T47D (cell line): ENCODE data around the gene RINL.
"Not testable (repeated sequence)": the region's sequence is repeated elsewhere in the genome, so short reads cannot be mapped to it uniquely, and the experiment has no call there.

Source experiments
- DNase-seq, 2 experiments: peaks; one replicate each; pipeline versions ENCODE4 v3.0.0 to v3.0.0-alpha.2; 2011 to 2012; ENCODE audit warnings: low read depth in 1 of 2, low spot score in 1 of 2
- JUND ChIP-seq: IDR thresholded peaks from 2 replicates; pipeline ENCODE4 v1.6.1; 2012; ENCODE audit warnings: low read depth
- in situ Hi-C: cut with HindIII; loops from 2 replicates; pipeline ENCODE4 v1.10.0; 2016; ENCODE audit warnings: low sequenced_read_pairs, low pct_unique_long_range_greater_than_20kb

Gene RINL

GRCh38 chr19:38839816-38840582 lies 38.1 kb downstream of the RINL start:
- in situ Hi-C loops = no loop called here
- TF ChIP-seq JUND = no peak
- DNase-seq = no peak

DNA sequence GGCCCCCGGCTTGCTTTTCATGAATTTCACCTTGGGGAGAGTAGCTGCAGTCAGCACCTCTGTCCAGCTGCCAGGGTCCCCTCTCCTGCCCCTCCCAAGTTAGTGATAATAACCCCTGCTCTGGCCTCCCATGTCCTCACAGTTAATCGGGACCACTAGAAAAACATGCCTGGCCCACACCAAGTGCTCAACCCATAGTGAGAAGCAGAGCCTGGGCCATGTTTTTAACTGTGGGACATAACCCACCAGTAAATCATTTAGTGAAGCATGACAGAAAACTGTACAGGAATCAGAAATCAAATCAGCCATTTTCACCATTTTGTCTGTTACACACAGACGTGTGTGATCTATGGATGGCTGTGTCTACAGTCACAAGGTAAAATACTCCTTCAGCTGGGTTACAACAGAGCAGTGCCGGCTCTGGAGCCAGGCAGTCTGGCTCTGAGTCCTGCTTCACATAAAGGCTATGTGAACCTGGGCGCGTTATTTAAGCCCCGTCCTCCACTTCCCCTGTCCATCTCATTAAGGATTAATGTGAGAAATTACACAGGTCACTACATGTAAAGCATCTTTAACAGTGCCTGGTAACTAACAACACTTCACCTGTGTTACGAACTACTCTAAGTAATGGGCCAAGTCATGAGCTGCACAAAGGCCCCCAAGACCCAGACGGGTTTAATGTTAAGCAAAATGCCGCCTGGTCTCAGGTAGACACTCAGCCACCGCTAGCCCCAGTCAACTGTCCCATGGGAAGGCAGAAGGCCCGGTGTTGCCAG lies 38.9 kb downstream of the RINL start:
- no peak for TF ChIP-seq JUND
- DNase-seq = no peak
- in situ Hi-C loops = no loop called here

DNA sequence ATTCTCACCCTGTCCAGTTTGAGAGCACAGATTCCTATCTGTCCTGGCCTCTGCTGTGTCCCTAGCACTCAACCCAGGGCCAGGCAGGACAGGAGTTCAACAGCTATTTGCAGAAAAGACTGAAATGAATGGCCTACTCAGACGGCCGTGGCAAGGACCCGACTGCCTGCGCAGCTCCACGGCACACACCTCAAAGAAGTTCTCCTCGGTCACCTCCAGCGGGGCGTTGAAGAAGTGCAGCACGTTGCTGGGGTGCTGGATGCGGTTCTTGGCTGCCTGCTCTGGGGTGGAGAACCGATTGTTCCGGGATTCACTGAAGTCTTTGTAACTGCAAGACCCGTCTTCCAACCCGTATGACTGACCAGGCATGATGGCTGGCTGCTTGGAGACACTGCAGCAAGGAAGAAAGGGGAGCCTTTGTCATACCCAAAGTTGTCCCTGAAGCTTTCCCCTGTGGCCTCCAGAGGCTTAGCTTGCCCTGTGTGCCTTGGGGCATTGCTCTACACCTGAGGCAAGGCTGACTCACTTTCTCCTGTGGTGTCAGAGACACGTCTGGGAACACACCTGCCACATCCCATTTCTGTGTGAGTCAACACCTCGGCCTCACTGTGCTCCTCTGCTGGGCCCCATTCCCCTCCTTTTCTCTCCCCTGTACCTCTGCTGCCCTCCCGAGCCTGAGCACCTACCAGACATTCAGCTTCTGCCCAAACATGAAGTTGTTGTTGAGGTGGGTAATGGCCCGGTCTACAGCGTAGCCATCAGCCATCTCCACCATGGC lies 39.7 kb downstream of the RINL start:
- no peak for TF ChIP-seq JUND
- peak in 1 of 2 experiments; percentile 68 for DNase-seq
- in situ Hi-C loops = no loop called here

DNA sequence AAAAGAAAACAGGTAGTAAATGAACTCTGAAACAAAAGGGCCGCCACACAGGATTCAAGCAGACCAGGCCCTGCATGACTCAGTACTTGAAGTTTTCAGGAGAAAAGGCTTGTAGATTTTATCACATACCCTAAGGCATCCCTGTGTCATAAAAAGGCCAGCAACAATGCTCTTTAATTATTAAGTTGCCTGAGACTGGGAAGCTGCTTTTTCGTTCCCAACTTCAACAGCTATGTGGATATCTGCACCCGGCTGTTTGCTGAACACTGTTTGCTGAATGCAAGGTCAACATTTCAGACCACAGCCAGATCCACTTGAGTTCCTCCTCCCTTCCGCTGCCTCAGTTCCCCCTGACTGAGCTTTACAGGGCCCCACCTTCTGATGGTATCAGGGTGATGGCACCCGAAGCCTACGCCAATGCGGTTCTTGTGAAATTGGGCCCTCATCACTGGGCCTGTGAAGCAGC lies 40.4 kb downstream of the RINL start:
- TF ChIP-seq JUND = peak; percentile 71
- DNase-seq = peak; percentile 50 to 97
- in situ Hi-C loops = no loop called here

DNA sequence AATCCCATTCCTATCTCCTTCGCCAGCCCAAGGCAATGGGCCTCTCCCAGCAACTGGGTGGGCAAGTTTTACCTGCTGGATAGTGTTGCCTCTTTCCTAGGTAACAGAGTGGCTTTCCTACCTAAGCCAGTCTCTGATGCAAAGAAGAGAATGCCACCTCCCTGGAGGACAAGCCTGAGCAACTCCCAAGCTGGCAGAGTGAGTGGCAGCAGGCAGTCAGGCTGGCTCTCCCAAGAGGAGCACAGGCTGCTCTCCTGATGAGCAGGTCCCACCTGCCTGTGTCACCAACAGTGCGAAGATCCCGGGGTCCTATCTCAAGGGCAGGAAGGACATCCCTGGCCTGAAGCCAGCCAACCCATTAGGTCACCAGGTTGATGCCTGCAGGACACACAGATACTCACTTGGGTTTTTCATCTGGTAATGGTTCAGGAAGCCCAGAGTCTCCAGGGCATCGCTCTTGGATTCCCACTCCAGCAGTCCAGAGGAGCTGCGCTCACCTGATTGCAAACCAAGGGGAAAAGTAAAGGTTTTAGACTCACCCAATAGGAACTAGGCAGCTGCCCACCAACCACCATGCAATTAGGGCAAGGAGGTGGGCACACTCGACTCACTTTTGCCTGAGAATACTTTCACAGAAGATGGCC lies 41.0 kb downstream of the RINL start:
- in situ Hi-C loops = no loop called here
- no peak for TF ChIP-seq JUND
- DNase-seq = peak in 1 of 2 experiments; percentile 66

DNA sequence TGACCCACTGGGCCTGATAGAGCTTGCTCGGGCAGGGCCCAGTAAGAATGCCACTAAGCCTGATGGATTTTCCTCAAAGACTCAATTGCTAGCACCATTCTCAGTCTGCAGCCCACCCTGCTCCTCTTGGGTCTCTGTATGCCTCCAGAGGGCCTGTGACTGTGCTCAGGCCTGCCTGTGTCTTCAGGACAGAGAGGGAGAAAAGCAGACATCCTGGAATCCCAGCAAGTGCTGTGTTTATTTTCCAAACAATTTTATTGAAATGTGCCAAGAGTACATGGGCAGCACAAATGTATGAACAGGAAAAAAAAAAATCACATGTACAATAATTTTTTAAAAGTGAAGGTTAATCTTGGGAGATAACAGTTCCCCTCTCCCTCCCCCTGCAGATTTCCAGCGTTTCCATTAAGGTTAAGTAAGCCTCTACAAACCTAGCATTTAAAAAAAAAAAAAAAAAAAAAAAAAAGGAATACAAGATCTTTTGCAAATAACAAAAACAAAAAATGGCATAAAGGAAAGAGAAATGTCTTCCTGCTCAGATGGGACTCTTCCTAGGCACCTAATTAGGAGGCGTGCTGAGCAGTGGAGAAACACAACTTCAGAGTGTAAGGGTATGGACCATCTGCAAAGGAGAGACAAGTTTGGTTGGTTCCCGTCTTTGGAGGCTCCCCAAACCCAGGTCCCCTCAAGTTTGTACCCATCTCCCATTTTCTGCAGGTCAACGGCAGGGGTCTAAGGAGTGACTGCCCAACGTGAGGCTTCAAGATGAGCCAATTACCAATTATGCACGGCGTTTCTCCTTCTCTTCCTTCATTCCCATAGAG lies 41.7 kb downstream of the RINL start:
- in situ Hi-C loops = no loop called here
- no peak for DNase-seq
- TF ChIP-seq JUND = no peak

DNA sequence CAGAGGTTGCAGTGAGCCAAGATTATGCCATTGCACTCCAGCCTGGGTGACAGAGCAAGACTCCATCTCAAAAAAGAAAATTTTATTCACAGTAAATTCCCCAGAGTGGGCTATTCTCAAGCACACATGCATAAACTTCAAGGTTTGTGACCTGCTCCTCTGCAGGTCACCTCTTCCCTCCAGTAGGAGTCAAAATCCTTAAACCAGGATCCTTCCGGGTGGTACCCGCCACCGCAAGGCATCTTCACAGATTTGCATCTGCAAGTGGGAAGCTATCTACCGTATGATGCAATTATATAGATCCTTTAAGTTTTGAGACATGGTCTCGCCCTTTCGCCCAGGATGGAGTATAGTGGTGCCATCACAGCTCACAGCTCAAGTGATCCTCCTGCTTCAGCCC lies 43.5 kb downstream of the RINL start:
- no peak for TF ChIP-seq JUND
- DNase-seq = no peak
- in situ Hi-C loops = no loop called here

DNA sequence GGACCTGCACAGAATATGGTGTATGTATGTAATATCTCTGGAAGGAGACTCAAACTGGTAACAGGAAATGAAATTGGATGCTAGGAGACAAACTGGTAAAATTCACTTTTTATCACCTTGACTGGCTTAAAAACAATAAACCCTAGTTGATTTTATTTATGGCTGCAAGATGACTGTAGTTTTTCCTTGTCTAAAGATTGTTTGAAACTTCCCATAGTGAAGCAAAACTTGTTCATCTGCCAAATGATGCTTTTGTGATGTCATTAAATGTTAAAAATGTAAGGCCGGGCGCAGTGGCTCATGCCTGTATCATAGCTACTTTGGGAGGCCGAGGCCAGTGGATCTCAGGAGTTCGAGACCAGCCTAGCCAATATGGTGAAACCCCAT lies 44.0 kb downstream of the RINL start:
- TF ChIP-seq JUND = no peak
- in situ Hi-C loops = no loop called here
- DNase-seq = no peak

- in situ Hi-C loops = no loop called here
- no peak for DNase-seq
- TF ChIP-seq JUND = no peak
Measured at GRCh38 chr19:38833092-38833425, 45.0 kb downstream of the RINL start.

DNA sequence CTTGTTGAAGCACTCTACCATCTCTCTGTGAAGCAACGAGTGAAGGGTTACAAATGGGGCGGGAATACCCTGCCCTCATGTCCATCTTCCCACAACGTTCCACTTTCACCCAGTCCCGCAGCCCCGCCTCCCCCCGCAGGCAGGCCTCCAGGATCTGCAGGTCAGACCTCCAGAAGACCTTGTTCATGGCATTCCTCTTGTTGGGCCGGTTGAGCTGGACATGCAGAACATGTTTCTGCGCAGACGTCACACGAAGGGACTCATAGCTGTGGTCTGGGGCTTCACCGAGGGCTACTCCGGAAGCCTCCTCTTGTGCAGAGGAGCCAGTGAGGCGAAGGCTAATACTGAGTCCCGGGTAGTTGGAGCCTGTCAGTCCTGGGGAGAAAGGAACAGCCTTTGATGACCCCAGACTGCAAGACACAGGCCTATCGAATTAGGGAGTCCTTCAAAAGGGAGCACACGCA lies 46.9 kb downstream of the RINL start:
- DNase-seq = peak; percentile 56 to 98
- in situ Hi-C loops = no loop called here
- peak; percentile 33; the same call in 1 of the 2 replicates for TF ChIP-seq JUND

GRCh38 chr19:38830039-38830733 lies 47.9 kb downstream of the RINL start:
- TF ChIP-seq JUND = no peak
- no peak for DNase-seq
- in situ Hi-C loops = no loop called here

GRCh38 chr19:38829203-38829602 lies 48.9 kb downstream of the RINL start:
- in situ Hi-C loops, DNase-seq: not testable (repeated sequence)
